ENCODE data around the gene PPP4R1.
A peak's percentile ranks its signal among the peaks of the same experiment; 100 is the strongest.

PPP4R1 gene

DNA sequence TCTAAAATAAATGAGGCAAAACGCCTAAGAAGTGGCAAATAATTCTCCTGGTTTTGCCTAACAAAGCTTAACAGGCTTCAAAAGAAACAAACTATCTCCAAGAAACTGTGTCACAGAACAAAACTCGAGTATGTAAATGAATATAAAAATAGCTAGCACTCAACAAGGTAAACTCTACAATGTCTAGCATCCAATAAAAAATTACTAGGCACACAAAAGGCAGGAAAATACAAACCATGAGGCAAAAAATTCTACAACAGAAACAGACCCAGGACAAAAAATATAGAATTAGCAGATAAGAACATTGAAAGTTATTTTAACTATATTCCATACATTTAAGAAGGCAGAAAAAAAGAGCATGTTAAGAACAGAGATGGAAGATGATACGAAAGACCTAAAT, 16.8 kb downstream of the PPP4R1 start:
- TF ChIP-seq, protein P1, sequence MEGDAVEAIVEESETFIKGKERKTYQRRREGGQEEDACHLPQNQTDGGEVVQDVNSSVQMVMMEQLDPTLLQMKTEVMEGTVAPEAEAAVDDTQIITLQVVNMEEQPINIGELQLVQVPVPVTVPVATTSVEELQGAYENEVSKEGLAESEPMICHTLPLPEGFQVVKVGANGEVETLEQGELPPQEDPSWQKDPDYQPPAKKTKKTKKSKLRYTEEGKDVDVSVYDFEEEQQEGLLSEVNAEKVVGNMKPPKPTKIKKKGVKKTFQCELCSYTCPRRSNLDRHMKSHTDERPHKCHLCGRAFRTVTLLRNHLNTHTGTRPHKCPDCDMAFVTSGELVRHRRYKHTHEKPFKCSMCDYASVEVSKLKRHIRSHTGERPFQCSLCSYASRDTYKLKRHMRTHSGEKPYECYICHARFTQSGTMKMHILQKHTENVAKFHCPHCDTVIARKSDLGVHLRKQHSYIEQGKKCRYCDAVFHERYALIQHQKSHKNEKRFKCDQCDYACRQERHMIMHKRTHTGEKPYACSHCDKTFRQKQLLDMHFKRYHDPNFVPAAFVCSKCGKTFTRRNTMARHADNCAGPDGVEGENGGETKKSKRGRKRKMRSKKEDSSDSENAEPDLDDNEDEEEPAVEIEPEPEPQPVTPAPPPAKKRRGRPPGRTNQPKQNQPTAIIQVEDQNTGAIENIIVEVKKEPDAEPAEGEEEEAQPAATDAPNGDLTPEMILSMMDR (conservative IDR thresholded peaks at IDR 0.05; ENCODE audit: low read depth, low read length): no peak
- H3K79me2 ChIP-seq (ENCODE audit: insufficient read depth, low read depth): peaks cover 37% of the 10 kb centered on the region; the same call in 1 of the 2 replicates
- H3K4me3 ChIP-seq (IDR thresholded peaks at IDR 0.05; ENCODE audit: insufficient read depth, low read depth, low read length): no peak overlapping the region
- peaks cover 15% of the 10 kb centered on the region for H3K4me1 ChIP-seq (ENCODE audit: low read depth, poor library complexity, severe bottlenecking)
- H3K9ac ChIP-seq: no peak overlapping the region
- no peak overlapping the region for H3K4me2 ChIP-seq
- no peaks in the 10 kb centered on the region for H3K27me3 ChIP-seq (ENCODE audit: insufficient read depth, low read depth)
- H3K27ac ChIP-seq: no peak overlapping the region
- H4K20me1 ChIP-seq (ENCODE audit: insufficient read depth): no peaks in the 10 kb centered on the region
- no peaks in the 10 kb centered on the region for H3K36me3 ChIP-seq (ENCODE audit: insufficient read depth)
- H2AFZ ChIP-seq (ENCODE audit: low read depth): no peak overlapping the region

- Histone ChIP-seq H3K27ac (no peak overlapping the region), H3K4me2 (no peak overlapping the region), H2AFZ (ENCODE audit: low read depth) (no peak overlapping the region), H3K79me2 (ENCODE audit: insufficient read depth, low read depth) (peaks cover 35% of the 10 kb centered on the region; the same call in 1 of the 2 replicates), H3K9ac (no peak overlapping the region), H3K27me3 (ENCODE audit: insufficient read depth, low read depth) (no peaks in the 10 kb centered on the region), H4K20me1 (ENCODE audit: insufficient read depth) (no peaks in the 10 kb centered on the region), H3K4me1 (ENCODE audit: low read depth, poor library complexity, severe bottlenecking) (peaks cover 15% of the 10 kb centered on the region), H3K36me3 (ENCODE audit: insufficient read depth) (no peaks in the 10 kb centered on the region), H3K4me3 (IDR thresholded peaks at IDR 0.05; ENCODE audit: insufficient read depth, low read depth, low read length) (no peak overlapping the region)
- TF ChIP-seq, protein P1 (conservative IDR thresholded peaks at IDR 0.05; ENCODE audit: low read depth, low read length): no peak
Measured at GRCh38 chr18:9596843-9597526, 17.4 kb downstream of the PPP4R1 start.

DNA sequence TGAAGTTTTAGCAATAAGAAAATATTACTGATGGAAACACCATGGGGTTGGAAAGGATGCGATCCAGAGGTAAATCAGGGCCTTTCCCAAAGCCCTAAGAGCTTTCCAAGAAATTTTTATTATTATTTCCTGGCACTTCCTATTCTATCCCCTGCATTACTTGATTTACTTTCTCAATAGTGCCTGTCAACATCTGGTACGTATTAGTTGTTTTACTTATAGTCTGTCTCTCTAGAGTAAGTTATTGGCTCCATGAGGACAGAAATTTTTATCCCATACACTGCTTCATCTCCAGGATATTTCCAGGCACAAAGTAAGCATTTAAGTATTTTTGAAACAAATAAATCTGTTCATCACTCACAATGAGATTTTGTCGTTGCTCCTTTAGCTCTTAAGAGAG, 18.1 kb downstream of the PPP4R1 start:
- Histone ChIP-seq H3K9ac (no peak overlapping the region), H3K4me1 (ENCODE audit: low read depth, poor library complexity, severe bottlenecking) (peaks cover 15% of the 10 kb centered on the region), H3K27ac (no peak overlapping the region), H3K4me2 (no peak overlapping the region), H3K27me3 (ENCODE audit: insufficient read depth, low read depth) (no peaks in the 10 kb centered on the region), H2AFZ (ENCODE audit: low read depth) (no peak overlapping the region), H3K36me3 (ENCODE audit: insufficient read depth) (no peaks in the 10 kb centered on the region), H3K4me3 (IDR thresholded peaks at IDR 0.05; ENCODE audit: insufficient read depth, low read depth, low read length) (no peak overlapping the region), H3K79me2 (ENCODE audit: insufficient read depth, low read depth) (peaks cover 35% of the 10 kb centered on the region; the same call in 1 of the 2 replicates), H4K20me1 (ENCODE audit: insufficient read depth) (no peaks in the 10 kb centered on the region)
- TF ChIP-seq, protein P1 (conservative IDR thresholded peaks at IDR 0.05; ENCODE audit: low read depth, low read length): no peak

GRCh38 chr18:9594823-9595596, 19.3 kb downstream of the PPP4R1 start:
- Histone ChIP-seq H3K27me3 (ENCODE audit: insufficient read depth, low read depth) (no peaks in the 10 kb centered on the region), H3K4me1 (ENCODE audit: low read depth, poor library complexity, severe bottlenecking) (peaks cover 15% of the 10 kb centered on the region), H4K20me1 (ENCODE audit: insufficient read depth) (no peaks in the 10 kb centered on the region), H3K9ac (no peak overlapping the region), H2AFZ (ENCODE audit: low read depth) (no peak overlapping the region), H3K79me2 (ENCODE audit: insufficient read depth, low read depth) (peaks cover 34% of the 10 kb centered on the region; the same call in 1 of the 2 replicates), H3K36me3 (ENCODE audit: insufficient read depth) (no peaks in the 10 kb centered on the region), H3K4me2 (peak overlapping the region; percentile 2; the same call in 1 of the 2 replicates), H3K27ac (peak overlapping the region; percentile 19; the same call in 1 of the 2 replicates), H3K4me3 (IDR thresholded peaks at IDR 0.05; ENCODE audit: insufficient read depth, low read depth, low read length) (no peak overlapping the region)
- TF ChIP-seq, protein P1 (conservative IDR thresholded peaks at IDR 0.05; ENCODE audit: low read depth, low read length): no peak

All from KMS-11 (cell line).